GM11168 (cell line): ENCODE results near the gene ANKRD36C.
"Not testable (repeated sequence)": the region's sequence is repeated elsewhere in the genome, so short reads cannot be mapped to it uniquely, and the experiment has no call there.

Experiments used
- in situ Hi-C: fragments of 300-500 bp; cut with MboI; formaldehyde crosslinking; loops from one replicate; pipeline ENCODE4 v1.12.0; 2022; ENCODE audit warnings: low sequenced_read_pairs; ENCODE audit not compliant: unreplicated experiment

Gene ANKRD36C

GRCh38 chr2:95834077-95835013, 157.3 kb downstream of the ANKRD36C start:
- in situ Hi-C loops: not testable (repeated sequence)

GRCh38 chr2:95824218-95824617, 167.4 kb downstream of the ANKRD36C start:
- in situ Hi-C loops: loop anchor here (25.0 kb wide), 1 partner anchor 1588 kb away; no protein-coding TSS in a partner anchor

- in situ Hi-C loops: loop anchor here (10.0 to 25.0 kb wide), 2 partner anchors 1467 to 1595 kb away; no protein-coding TSS in a partner anchor
Observed at GRCh38 chr2:95817521-95817920, 174.1 kb downstream of the ANKRD36C start.

GRCh38 chr2:95813311-95813710, 178.3 kb downstream of the ANKRD36C start:
- in situ Hi-C loops: loop anchor here (10.0 to 25.0 kb wide), 2 partner anchors 1471 to 1599 kb away; no protein-coding TSS in a partner anchor

- in situ Hi-C loops: loop anchor here (10.0 to 25.0 kb wide), 3 partner anchors 225 to 1612 kb away; partner anchors contain the start of gene ADRA2B
Observed at GRCh38 chr2:95799892-95800291, 191.7 kb downstream of the ANKRD36C start.

- in situ Hi-C loops: loop anchor here (10.0 to 25.0 kb wide), 2 partner anchors 225 to 313 kb away; partner anchors contain the start of gene ADRA2B
Observed at GRCh38 chr2:95799147-95799889, 192.3 kb downstream of the ANKRD36C start.

- in situ Hi-C loops: loop anchor here (10.0 to 25.0 kb wide), 2 partner anchors 228 to 316 kb away; partner anchors contain the start of gene ADRA2B
Observed at GRCh38 chr2:95796249-95797099, 195.2 kb downstream of the ANKRD36C start.

- in situ Hi-C loops: loop anchor here (10.0 to 25.0 kb wide), 2 partner anchors 231 to 318 kb away; partner anchors contain the start of gene ADRA2B
Observed at GRCh38 chr2:95793970-95794369, 197.7 kb downstream of the ANKRD36C start.

- in situ Hi-C loops: loop anchor here (10.0 to 25.0 kb wide), 2 partner anchors 235 to 322 kb away; partner anchors contain the start of gene ADRA2B
Observed at GRCh38 chr2:95790180-95790579, 201.4 kb downstream of the ANKRD36C start.

GRCh38 chr2:95789385-95789784, 202.2 kb downstream of the ANKRD36C start:
- in situ Hi-C loops: loop anchor here (25.0 kb wide), 1 partner anchor 323 kb away; the partner anchor contains the start of gene ADRA2B

- in situ Hi-C loops: loop anchor here (25.0 kb wide), 1 partner anchor 324 kb away; the partner anchor contains the start of gene ADRA2B
Observed at GRCh38 chr2:95788642-95789041, 203.0 kb downstream of the ANKRD36C start.
